Suprapubic skin (tissue), 4 donors: ENCODE measurements around the gene HDAC7. TPM values are rescaled to one million over a fixed set of nuclear protein-coding genes. Genes with fewer than 3 reads are reported as not detected.

Experiments used
- DNase-seq, 2 donors: peaks; one replicate each; pipeline ENCODE4 v3.0.0-alpha.2; 2019; ENCODE audit warnings: low spot score in 2 of 2
- H3K27ac ChIP-seq: fragments of 200-600 bp; sonication (generic); one replicate; pipeline ENCODE4 v1.5.1; 2019
- H3K27me3 ChIP-seq: fragments of 200-600 bp; sonication (generic); one replicate; pipeline ENCODE4 v1.5.1; 2019
- H3K36me3 ChIP-seq: fragments of 200-600 bp; sonication (generic); one replicate; pipeline ENCODE4 v1.5.1; 2019
- H3K4me1 ChIP-seq: fragments of 200-600 bp; sonication (generic); one replicate; pipeline ENCODE4 v1.5.1; 2019
- H3K4me3 ChIP-seq: fragments of 200-600 bp; sonication (generic); one replicate; pipeline ENCODE4 v1.5.1; 2019; ENCODE audit warnings: mild to moderate bottlenecking
- H3K9me3 ChIP-seq: fragments of 200-600 bp; sonication (generic); one replicate; pipeline ENCODE4 v1.5.1; 2019
- EP300 ChIP-seq: sonication (generic); formaldehyde crosslinking; IDR thresholded peaks from one replicate; pipeline ENCODE4 v1.6.1; 2017; ENCODE audit warnings: antibody characterized with exemption
- POLR2A ChIP-seq, 2 donors: fragments of 450-650 bp; IDR thresholded peaks; one replicate each; pipeline ENCODE4 v1.6.1; 2017; ENCODE audit warnings: antibody characterized with exemption in 2 of 2, mild to moderate bottlenecking in 2 of 2, moderate library complexity in 2 of 2
- POLR2AphosphoS5 ChIP-seq, 3 donors: sonication (generic); formaldehyde crosslinking; IDR thresholded peaks; one replicate each; pipeline ENCODE4 v1.6.1; 2017; ENCODE audit warnings: antibody characterized with exemption in 3 of 3
- WGBS: methylation state at CpG from one replicate; pipeline ENCODE4 v1.1.5; 2018; 5-methylcytosine and 5-hydroxymethylcytosine counted together
- total RNA-seq, 4 donors: library from RNA; depleted of rRNA; stranded (reverse); fragments of >200 nt; gene quantifications; one replicate each; pipeline ENCODE4 v1.1.0, GENCODE V29; 2016
- TF ChIP-seq, protein P1 (sequence below), 2 donors: fragments of 200-600 bp in 1 of 2; fragments of 450-650 bp in 1 of 2; sonication (generic) in 1 of 2; IDR thresholded peaks; one replicate each; pipeline ENCODE4 v1.5.1; 2016 to 2019; ENCODE audit warnings: antibody characterized with exemption in 2 of 2, mild to moderate bottlenecking in 1 of 2, moderate library complexity in 1 of 2

HDAC7 gene
- total RNA-seq, 4 donors from 2014 or later: 47.9 to 152 (median 76.2) TPM

GRCh38 chr12:47828976-47829482 is 9.3 kb upstream of the HDAC7 start:
- 12% methylated on average over 7 of the region's 7 CpGs for WGBS
- Histone ChIP-seq H3K4me3 (no peak overlapping the region), H3K36me3 (no peaks in the 10 kb centered on the region), H3K27ac (peak overlapping the region; percentile 90), H3K27me3 (no peaks in the 10 kb centered on the region), H3K9me3 (no peaks in the 10 kb centered on the region), H3K4me1 (peaks cover 69% of the 10 kb centered on the region)
- peak in 1 of 3 donors; percentile 35 for TF ChIP-seq POLR2AphosphoS5 (IDR thresholded peaks at IDR 0.05)
- TF ChIP-seq, protein P1, sequence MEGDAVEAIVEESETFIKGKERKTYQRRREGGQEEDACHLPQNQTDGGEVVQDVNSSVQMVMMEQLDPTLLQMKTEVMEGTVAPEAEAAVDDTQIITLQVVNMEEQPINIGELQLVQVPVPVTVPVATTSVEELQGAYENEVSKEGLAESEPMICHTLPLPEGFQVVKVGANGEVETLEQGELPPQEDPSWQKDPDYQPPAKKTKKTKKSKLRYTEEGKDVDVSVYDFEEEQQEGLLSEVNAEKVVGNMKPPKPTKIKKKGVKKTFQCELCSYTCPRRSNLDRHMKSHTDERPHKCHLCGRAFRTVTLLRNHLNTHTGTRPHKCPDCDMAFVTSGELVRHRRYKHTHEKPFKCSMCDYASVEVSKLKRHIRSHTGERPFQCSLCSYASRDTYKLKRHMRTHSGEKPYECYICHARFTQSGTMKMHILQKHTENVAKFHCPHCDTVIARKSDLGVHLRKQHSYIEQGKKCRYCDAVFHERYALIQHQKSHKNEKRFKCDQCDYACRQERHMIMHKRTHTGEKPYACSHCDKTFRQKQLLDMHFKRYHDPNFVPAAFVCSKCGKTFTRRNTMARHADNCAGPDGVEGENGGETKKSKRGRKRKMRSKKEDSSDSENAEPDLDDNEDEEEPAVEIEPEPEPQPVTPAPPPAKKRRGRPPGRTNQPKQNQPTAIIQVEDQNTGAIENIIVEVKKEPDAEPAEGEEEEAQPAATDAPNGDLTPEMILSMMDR (IDR thresholded peaks at IDR 0.05): no peak
- DNase-seq: peak; percentile 91

- DNase-seq: no peak
- Histone ChIP-seq H3K27me3 (no peaks in the 10 kb centered on the region), H3K4me3 (no peak overlapping the region), H3K27ac (peak overlapping the region; percentile 90), H3K36me3 (no peaks in the 10 kb centered on the region), H3K9me3 (no peaks in the 10 kb centered on the region), H3K4me1 (peaks cover 77% of the 10 kb centered on the region)
- TF ChIP-seq POLR2AphosphoS5 (IDR thresholded peaks at IDR 0.05) (no peak), POLR2A (IDR thresholded peaks at IDR 0.05) (no peak), EP300 (no peak)
- TF ChIP-seq, protein P1 (IDR thresholded peaks at IDR 0.05): no peak
- WGBS: 32% methylated on average over 12 of the region's 14 CpGs
Measured at GRCh38 chr12:47828008-47828975, 8.6 kb upstream of the HDAC7 start.

DNA sequence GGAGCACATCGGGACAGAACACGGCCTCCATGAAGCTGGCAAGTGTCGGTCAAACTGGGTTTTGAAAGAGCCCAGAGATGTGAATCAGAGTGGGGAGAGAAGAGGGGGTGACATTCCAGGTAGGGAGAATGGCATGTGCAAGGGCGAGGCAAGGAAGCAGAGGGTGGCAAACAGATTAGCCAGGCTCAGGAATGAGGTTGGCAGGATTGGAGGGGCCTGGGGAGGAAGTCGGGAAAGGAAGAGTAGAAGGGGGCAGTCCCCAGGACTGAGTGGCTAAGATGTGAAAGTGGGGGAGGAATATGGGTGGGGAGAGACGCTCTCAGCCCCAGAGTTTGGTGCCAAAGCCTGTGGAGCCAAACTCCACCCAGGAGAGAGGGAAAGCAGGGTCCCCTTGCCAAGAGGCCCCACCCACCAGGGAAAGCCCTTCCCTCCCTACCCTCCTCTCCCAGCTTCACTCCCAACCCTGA is 5.5 kb upstream of the HDAC7 start:
- Histone ChIP-seq H3K27ac (peak overlapping the region; percentile 97), H3K9me3 (no peaks in the 10 kb centered on the region), H3K36me3 (no peaks in the 10 kb centered on the region), H3K27me3 (no peaks in the 10 kb centered on the region), H3K4me3 (no peak overlapping the region), H3K4me1 (peaks cover 98% of the 10 kb centered on the region)
- TF ChIP-seq, protein P1 (IDR thresholded peaks at IDR 0.05): no peak
- TF ChIP-seq POLR2AphosphoS5 (IDR thresholded peaks at IDR 0.05): peak in 1 of 3 donors; percentile 29
- TF ChIP-seq EP300: no peak
- WGBS: 26% methylated on average over 6 of the region's 6 CpGs
- DNase-seq: no peak

DNA sequence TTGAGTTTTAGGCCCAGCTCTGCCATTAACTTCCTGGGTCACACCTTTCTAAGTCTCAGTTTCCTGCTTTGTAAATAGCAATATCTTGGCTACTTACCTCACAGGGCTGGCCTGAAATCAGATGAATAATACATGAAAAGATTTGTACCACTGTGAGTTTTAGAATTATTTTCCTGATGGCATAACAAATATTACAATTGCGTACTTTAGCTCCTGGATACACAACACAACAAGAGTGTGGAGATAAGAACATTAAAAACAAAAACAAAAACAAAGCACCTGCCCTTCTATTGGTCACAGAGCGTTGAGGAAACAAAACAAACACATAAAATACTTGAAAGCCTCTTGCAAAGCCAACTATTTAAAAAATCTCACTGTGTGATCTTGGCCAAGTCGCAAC is 4.9 kb upstream of the HDAC7 start:
- H3K36me3 ChIP-seq: no peaks in the 10 kb centered on the region
- TF ChIP-seq EP300: no peak
- TF ChIP-seq, protein P1 (IDR thresholded peaks at IDR 0.05): no peak
- no peak for TF ChIP-seq POLR2A (IDR thresholded peaks at IDR 0.05)
- TF ChIP-seq POLR2AphosphoS5 (IDR thresholded peaks at IDR 0.05): no peak
- 44% methylated on average over 3 of the region's 3 CpGs for WGBS
- H3K4me1 ChIP-seq: peaks cover 93% of the 10 kb centered on the region
- no peaks in the 10 kb centered on the region for H3K9me3 ChIP-seq
- no peak overlapping the region for H3K4me3 ChIP-seq
- H3K27ac ChIP-seq: peak overlapping the region; percentile 97
- H3K27me3 ChIP-seq: no peaks in the 10 kb centered on the region
- DNase-seq: no peak

DNA sequence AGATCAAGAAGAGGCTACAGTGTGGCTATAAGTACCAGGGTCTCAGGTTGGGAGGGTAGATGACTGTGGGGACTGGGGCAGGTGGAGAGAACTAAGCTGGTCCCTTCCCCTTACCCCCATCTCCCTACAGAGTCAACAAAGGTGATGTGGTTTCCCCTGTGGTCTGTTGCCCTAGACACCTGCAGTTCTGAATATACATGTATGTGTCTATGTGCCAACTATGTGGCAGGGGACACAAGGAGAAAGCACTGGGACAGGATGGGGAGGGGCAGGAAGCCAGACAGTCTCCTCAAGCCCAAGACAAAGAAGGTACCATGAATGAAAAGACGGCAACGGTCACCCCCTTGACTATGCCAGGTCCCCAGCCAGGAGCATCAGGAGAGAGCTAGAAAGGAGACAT is 4.5 kb upstream of the HDAC7 start:
- Histone ChIP-seq H3K9me3 (no peaks in the 10 kb centered on the region), H3K27me3 (no peaks in the 10 kb centered on the region), H3K36me3 (no peaks in the 10 kb centered on the region), H3K4me3 (no peak overlapping the region), H3K4me1 (peaks cover 89% of the 10 kb centered on the region), H3K27ac (peak overlapping the region; percentile 97)
- no peak for TF ChIP-seq POLR2A (IDR thresholded peaks at IDR 0.05)
- TF ChIP-seq EP300: no peak
- TF ChIP-seq, protein P1 (IDR thresholded peaks at IDR 0.05): no peak
- no peak for TF ChIP-seq POLR2AphosphoS5 (IDR thresholded peaks at IDR 0.05)
- DNase-seq: no peak
- 69% methylated on average over 2 of the region's 2 CpGs for WGBS
